OCI-LY3 (cell line): ENCODE results near the gene PEAK1.

Experiments
- EZH2phosphoT487 ChIP-seq: fragments of 200-600 bp; shearing (Covaris generic); IDR thresholded peaks from 2 replicates; pipeline ENCODE4 v1.6.1; 2018; ENCODE audit warnings: antibody characterized with exemption, mixed run types, low read depth
- TF ChIP-seq, protein P1 (sequence below): fragments of 200-600, 300-600 bp; sonication (generic); IDR thresholded peaks from 2 replicates; pipeline ENCODE4 v1.5.1; 2014; ENCODE audit warnings: antibody characterized with exemption, low read length, low read depth

DNA sequence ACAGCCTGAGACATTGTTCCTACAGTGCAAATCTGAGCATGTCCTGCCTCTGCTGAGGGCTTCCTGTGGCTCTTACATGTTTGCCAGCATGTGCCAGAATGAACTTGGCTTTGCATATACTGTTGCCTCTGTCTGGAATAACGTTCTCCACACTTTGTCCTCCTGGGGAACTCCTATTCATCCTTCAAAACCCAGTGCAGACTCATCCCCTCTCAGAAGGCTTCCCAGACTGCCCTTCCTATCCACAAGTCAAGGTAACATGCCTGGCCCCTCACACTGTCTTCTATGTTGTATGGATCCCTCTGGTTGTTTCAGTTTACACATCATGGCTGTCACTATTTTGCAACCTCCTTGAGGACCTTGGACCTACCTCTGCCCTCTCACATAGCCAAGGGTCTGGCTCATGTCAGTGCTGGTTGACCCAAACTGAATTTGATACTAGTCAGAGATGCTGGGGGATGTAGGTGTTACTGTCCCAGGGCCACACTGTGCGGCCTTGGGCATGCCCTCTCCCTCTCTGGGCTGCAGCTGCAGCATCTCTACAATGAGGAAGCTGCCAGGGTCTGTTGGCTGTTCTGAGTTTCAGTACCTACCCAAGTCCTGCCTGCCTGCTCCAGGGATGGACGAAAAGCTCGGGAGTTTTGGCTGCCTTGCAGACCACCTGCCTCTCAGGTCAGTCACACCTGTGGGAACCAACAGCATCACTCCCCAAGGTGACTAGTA lies 320.0 kb downstream of the PEAK1 start:
- TF ChIP-seq, protein P1, sequence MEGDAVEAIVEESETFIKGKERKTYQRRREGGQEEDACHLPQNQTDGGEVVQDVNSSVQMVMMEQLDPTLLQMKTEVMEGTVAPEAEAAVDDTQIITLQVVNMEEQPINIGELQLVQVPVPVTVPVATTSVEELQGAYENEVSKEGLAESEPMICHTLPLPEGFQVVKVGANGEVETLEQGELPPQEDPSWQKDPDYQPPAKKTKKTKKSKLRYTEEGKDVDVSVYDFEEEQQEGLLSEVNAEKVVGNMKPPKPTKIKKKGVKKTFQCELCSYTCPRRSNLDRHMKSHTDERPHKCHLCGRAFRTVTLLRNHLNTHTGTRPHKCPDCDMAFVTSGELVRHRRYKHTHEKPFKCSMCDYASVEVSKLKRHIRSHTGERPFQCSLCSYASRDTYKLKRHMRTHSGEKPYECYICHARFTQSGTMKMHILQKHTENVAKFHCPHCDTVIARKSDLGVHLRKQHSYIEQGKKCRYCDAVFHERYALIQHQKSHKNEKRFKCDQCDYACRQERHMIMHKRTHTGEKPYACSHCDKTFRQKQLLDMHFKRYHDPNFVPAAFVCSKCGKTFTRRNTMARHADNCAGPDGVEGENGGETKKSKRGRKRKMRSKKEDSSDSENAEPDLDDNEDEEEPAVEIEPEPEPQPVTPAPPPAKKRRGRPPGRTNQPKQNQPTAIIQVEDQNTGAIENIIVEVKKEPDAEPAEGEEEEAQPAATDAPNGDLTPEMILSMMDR: no peak
- TF ChIP-seq EZH2phosphoT487: no peak
